ENCODE results near the gene ITGBL1. TPM values are rescaled to one million over a fixed set of nuclear protein-coding genes. Genes with fewer than 3 reads are reported as not detected.

The ITGBL1 gene
- total and polyA plus RNA-seq, 5 donors: 5.8 to 11.2 (median 7.4) TPM

- ATAC-seq (no peak), DNase-seq (no peak)
- H3K27ac ChIP-seq (ENCODE audit: low read length): no peak overlapping the region
- intact Hi-C loops (cut with DNase I): no loop called here
- no peaks in the 10 kb centered on the region for H3K4me1 ChIP-seq (ENCODE audit: control insufficient read depth, insufficient read depth, low read length)
- no peaks in the 10 kb centered on the region for H3K9me3 ChIP-seq (ENCODE audit: control insufficient read depth, low read length)
- H3K27me3 ChIP-seq (ENCODE audit: control insufficient read depth, insufficient read depth): no peaks in the 10 kb centered on the region
- 88% methylated on average over 2 of the region's 2 CpGs for WGBS
- H3K4me3 ChIP-seq (ENCODE audit: low read length): no peak overlapping the region
Measured at GRCh38 chr13:101660711-101661110, 208.2 kb downstream of the ITGBL1 start.

GRCh38 chr13:101661839-101662238 lies 209.4 kb downstream of the ITGBL1 start:
- Histone ChIP-seq H3K4me3 (ENCODE audit: low read length) (no peak overlapping the region), H3K27ac (ENCODE audit: low read length) (no peak overlapping the region), H3K9me3 (ENCODE audit: control insufficient read depth, low read length) (no peaks in the 10 kb centered on the region), H3K27me3 (ENCODE audit: control insufficient read depth, insufficient read depth) (no peaks in the 10 kb centered on the region), H3K4me1 (ENCODE audit: control insufficient read depth, insufficient read depth, low read length) (no peaks in the 10 kb centered on the region)
- 42% methylated on average over 4 of the region's 4 CpGs for whole genome bisulfite sequencing
- ATAC-seq (no peak), DNase-seq (no peak)
- intact Hi-C loops (cut with DNase I): no loop called here

GRCh38 chr13:101673360-101674105 lies 221.1 kb downstream of the ITGBL1 start:
- Histone ChIP-seq H3K4me3 (ENCODE audit: low read length) (no peak overlapping the region), H3K9me3 (ENCODE audit: control insufficient read depth, low read length) (no peaks in the 10 kb centered on the region), H3K27me3 (ENCODE audit: control insufficient read depth, insufficient read depth) (no peaks in the 10 kb centered on the region), H3K4me1 (ENCODE audit: control insufficient read depth, insufficient read depth, low read length) (no peaks in the 10 kb centered on the region), H3K27ac (ENCODE audit: low read length) (no peak overlapping the region)
- intact Hi-C loops (cut with DNase I): no loop called here
- WGBS: 50% methylated on average over 4 of the region's 4 CpGs
- ATAC-seq (no peak), DNase-seq (no peak)

- no peaks in the 10 kb centered on the region for H3K27me3 ChIP-seq (ENCODE audit: control insufficient read depth, insufficient read depth)
- intact Hi-C loops (cut with DNase I): no loop called here
- H3K9me3 ChIP-seq (ENCODE audit: control insufficient read depth, low read length): no peaks in the 10 kb centered on the region
- ATAC-seq (no peak), DNase-seq (no peak)
- no peak overlapping the region for H3K27ac ChIP-seq (ENCODE audit: low read length)
- H3K4me1 ChIP-seq (ENCODE audit: control insufficient read depth, insufficient read depth, low read length): no peaks in the 10 kb centered on the region
- no peak overlapping the region for H3K4me3 ChIP-seq (ENCODE audit: low read length)
Measured at GRCh38 chr13:101681834-101682233, 229.4 kb downstream of the ITGBL1 start.

GRCh38 chr13:101686003-101686402 lies 233.5 kb downstream of the ITGBL1 start:
- intact Hi-C loops (cut with DNase I): no loop called here
- ATAC-seq: no peak
- H3K9me3 ChIP-seq (ENCODE audit: control insufficient read depth, low read length): no peaks in the 10 kb centered on the region
- no peak for DNase-seq
- H3K27ac ChIP-seq (ENCODE audit: low read length): no peak overlapping the region
- H3K27me3 ChIP-seq (ENCODE audit: control insufficient read depth, insufficient read depth): no peaks in the 10 kb centered on the region
- no peaks in the 10 kb centered on the region for H3K4me1 ChIP-seq (ENCODE audit: control insufficient read depth, insufficient read depth, low read length)
- WGBS: 90% methylated on average over 2 of the region's 2 CpGs
- H3K4me3 ChIP-seq (ENCODE audit: low read length): no peak overlapping the region

- no peak for ATAC-seq
- no peaks in the 10 kb centered on the region for H3K9me3 ChIP-seq (ENCODE audit: control insufficient read depth, low read length)
- no peaks in the 10 kb centered on the region for H3K27me3 ChIP-seq (ENCODE audit: control insufficient read depth, insufficient read depth)
- 27% methylated on average over 2 of the region's 2 CpGs for WGBS
- DNase-seq: no peak
- H3K27ac ChIP-seq (ENCODE audit: low read length): no peak overlapping the region
- intact Hi-C loops (cut with DNase I): no loop called here
- no peaks in the 10 kb centered on the region for H3K4me1 ChIP-seq (ENCODE audit: control insufficient read depth, insufficient read depth, low read length)
- H3K4me3 ChIP-seq (ENCODE audit: low read length): no peak overlapping the region
Measured at GRCh38 chr13:101690871-101691270, 238.4 kb downstream of the ITGBL1 start.

GRCh38 chr13:101691341-101691860 lies 238.9 kb downstream of the ITGBL1 start:
- no peak overlapping the region for H3K4me3 ChIP-seq (ENCODE audit: low read length)
- ATAC-seq (no peak), DNase-seq (no peak)
- intact Hi-C loops (cut with DNase I): no loop called here
- H3K4me1 ChIP-seq (ENCODE audit: control insufficient read depth, insufficient read depth, low read length): no peaks in the 10 kb centered on the region
- 82% methylated on average over 3 of the region's 3 CpGs for WGBS
- H3K9me3 ChIP-seq (ENCODE audit: control insufficient read depth, low read length): no peaks in the 10 kb centered on the region
- no peaks in the 10 kb centered on the region for H3K27me3 ChIP-seq (ENCODE audit: control insufficient read depth, insufficient read depth)
- H3K27ac ChIP-seq (ENCODE audit: low read length): no peak overlapping the region

GRCh38 chr13:101695870-101696516 lies 243.5 kb downstream of the ITGBL1 start:
- DNase-seq (peak in 2 of 3 donors; percentile 31 to 51), ATAC-seq (peak; percentile 42 to 61)
- Histone ChIP-seq H3K27ac (ENCODE audit: low read length) (no peak overlapping the region), H3K27me3 (ENCODE audit: control insufficient read depth, insufficient read depth) (no peaks in the 10 kb centered on the region), H3K4me3 (ENCODE audit: low read length) (no peak overlapping the region), H3K9me3 (ENCODE audit: control insufficient read depth, low read length) (no peaks in the 10 kb centered on the region), H3K4me1 (ENCODE audit: control insufficient read depth, insufficient read depth, low read length) (no peaks in the 10 kb centered on the region)
- intact Hi-C loops (cut with DNase I): no loop called here
- WGBS: 81% methylated on average over 4 of the region's 4 CpGs

GRCh38 chr13:101697745-101698144 lies 245.3 kb downstream of the ITGBL1 start:
- H3K27me3 ChIP-seq (ENCODE audit: control insufficient read depth, insufficient read depth): no peaks in the 10 kb centered on the region
- no peak overlapping the region for H3K4me3 ChIP-seq (ENCODE audit: low read length)
- intact Hi-C loops (cut with DNase I): no loop called here
- WGBS: 60% methylated on average over 3 of the region's 3 CpGs
- ATAC-seq: no peak
- no peaks in the 10 kb centered on the region for H3K9me3 ChIP-seq (ENCODE audit: control insufficient read depth, low read length)
- no peak for DNase-seq
- H3K27ac ChIP-seq (ENCODE audit: low read length): no peak overlapping the region
- no peaks in the 10 kb centered on the region for H3K4me1 ChIP-seq (ENCODE audit: control insufficient read depth, insufficient read depth, low read length)

GRCh38 chr13:101698400-101698799 lies 245.9 kb downstream of the ITGBL1 start:
- no peak for ATAC-seq
- DNase-seq: no peak
- Histone ChIP-seq H3K27ac (ENCODE audit: low read length) (no peak overlapping the region), H3K27me3 (ENCODE audit: control insufficient read depth, insufficient read depth) (no peaks in the 10 kb centered on the region), H3K4me3 (ENCODE audit: low read length) (no peak overlapping the region), H3K9me3 (ENCODE audit: control insufficient read depth, low read length) (no peaks in the 10 kb centered on the region), H3K4me1 (ENCODE audit: control insufficient read depth, insufficient read depth, low read length) (no peaks in the 10 kb centered on the region)
- WGBS: 73% methylated on average over 2 of the region's 2 CpGs
- intact Hi-C loops (cut with DNase I): no loop called here

- H3K27ac ChIP-seq (ENCODE audit: low read length): no peak overlapping the region
- DNase-seq (no peak), ATAC-seq (peak; percentile 89 to 96)
- no peaks in the 10 kb centered on the region for H3K9me3 ChIP-seq (ENCODE audit: control insufficient read depth, low read length)
- 49% methylated on average over 3 of the region's 3 CpGs for WGBS
- no peaks in the 10 kb centered on the region for H3K27me3 ChIP-seq (ENCODE audit: control insufficient read depth, insufficient read depth)
- no peaks in the 10 kb centered on the region for H3K4me1 ChIP-seq (ENCODE audit: control insufficient read depth, insufficient read depth, low read length)
- intact Hi-C loops (cut with DNase I): no loop called here
- no peak overlapping the region for H3K4me3 ChIP-seq (ENCODE audit: low read length)
Measured at GRCh38 chr13:101700598-101700997, 248.1 kb downstream of the ITGBL1 start.

Measured in right cardiac atrium (tissue), 5 donors.